ENCODE data around the gene GJB3. TPM values are rescaled to one million over a fixed set of nuclear protein-coding genes. Genes with fewer than 3 reads are reported as not detected.

GJB3 gene
- total and polyA plus RNA-seq, 2 of the 13 experiments (the other 11 are each of a cell fraction or from before 2014, with no cell fraction given), result not detected

DNA sequence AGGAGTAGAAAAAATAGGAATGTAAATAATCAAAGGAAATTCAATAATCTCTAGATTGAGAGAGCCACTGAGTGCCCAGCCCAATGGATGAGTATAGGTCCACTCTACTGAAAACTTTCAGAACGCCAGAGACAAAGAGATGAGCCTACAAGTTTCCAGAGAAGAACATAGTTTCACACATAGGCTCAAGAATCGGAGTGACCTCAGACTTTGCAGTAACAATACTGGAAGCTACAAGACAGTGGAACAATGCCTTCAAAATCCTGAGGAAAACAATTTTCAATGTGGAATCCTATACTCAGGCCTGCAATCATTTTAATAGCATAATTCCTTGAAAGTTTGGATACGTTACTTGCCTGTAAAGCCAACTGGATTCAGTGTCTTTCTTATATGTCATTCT lies 22.8 kb downstream of the GJB3 start (continued):
- TF ChIP-seq, protein P1, sequence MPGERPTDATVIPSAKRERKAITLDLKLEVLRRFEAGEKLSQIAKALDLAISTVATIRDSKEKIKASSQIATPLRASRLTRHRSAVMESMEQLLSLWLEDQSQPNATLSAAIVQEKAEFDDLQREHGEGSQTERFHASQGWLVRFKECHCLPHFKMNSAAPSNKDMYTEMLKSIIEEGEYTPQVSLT (CRISPR knock-in tag; IDR thresholded peaks at IDR 0.05; ENCODE audit: borderline replicate concordance, low read depth), result no peak
- no peak for TF ChIP-seq SUZ12 (IDR thresholded peaks at IDR 0.05; ENCODE audit: low read depth, low read length)

DNA sequence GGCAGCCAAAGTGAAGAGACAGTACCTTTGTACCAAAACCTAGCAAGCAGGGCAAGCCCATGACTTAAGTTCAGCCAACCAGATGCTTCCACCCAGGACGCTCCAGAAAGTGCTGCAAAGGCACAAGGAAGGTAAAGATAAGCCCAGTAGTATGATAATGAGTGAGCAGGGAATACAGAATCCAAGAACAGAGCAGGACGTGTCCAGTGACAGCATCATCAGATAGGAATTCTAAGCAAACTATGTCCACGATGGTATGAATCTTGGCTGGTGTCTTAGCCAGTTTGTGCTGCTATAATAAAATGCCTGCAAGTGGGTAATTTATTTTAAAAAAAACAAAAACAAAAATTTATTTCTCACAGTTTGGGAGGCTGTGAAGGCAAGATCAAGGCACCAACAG lies 25.4 kb downstream of the GJB3 start:
- Histone ChIP-seq H3K9me3 (ENCODE audit: low read length) (no peaks in the 10 kb centered on the region), H3K27me3 (ENCODE audit: control insufficient read depth in 1 of 2, insufficient read depth in 2 of 2, low read length in 2 of 2) (no peaks in the 10 kb centered on the region), H3K4me1 (ENCODE audit: insufficient read depth, low read length) (no peaks in the 10 kb centered on the region), H2AFZ (ENCODE audit: low read length) (no peak overlapping the region), H3K9ac (ENCODE audit: insufficient read depth, low read depth, low read length) (no peak overlapping the region), H3K4me3 (replicated peaks in 1 of 3; ENCODE audit: insufficient read depth in 1 of 3, low read depth in 2 of 3, low read length in 3 of 3) (no peak overlapping the region), H3K36me3 (replicated peaks in 1 of 2; ENCODE audit: control insufficient read depth in 1 of 2, insufficient read depth in 2 of 2, low read length in 2 of 2) (no peaks in the 10 kb centered on the region), H3K4me2 (ENCODE audit: low read depth, low read length) (no peak overlapping the region), H3K79me2 (ENCODE audit: insufficient read depth, low read length) (no peaks in the 10 kb centered on the region), H4K20me1 (ENCODE audit: insufficient read depth, low read length) (no peaks in the 10 kb centered on the region), H3K27ac (ENCODE audit: extremely low read length, insufficient read depth, low read length) (no peak overlapping the region)
- intact Hi-C loops (cut with micrococcal nuclease; ENCODE audit: unreplicated experiment) (no loop called here), in situ Hi-C loops (cut with HindIII; ENCODE audit: extremely low pct_ligation_motif_present, low pct_unique_long_range_greater_than_20kb) (no loop called here)
- ChIA-PET CTCF (ENCODE audit: low intra/inter-chr PET ratio, low total read pairs) (no interaction called here), POLR2A (no interaction called here)
- WGBS (ENCODE audit: low lambda C conversion rate), result 7% methylated on average over 3 of the region's 3 CpGs
- no peak for FAIRE-seq
- BruUV-seq (replicated peaks), result no TSS peak
- ATAC-seq, result no peak
- no peak for DNase-seq (ENCODE audit: low spot score)
- TF ChIP-seq ZNF619 (CRISPR knock-in tag; IDR thresholded peaks at IDR 0.05) (no peak), XBP1 (CRISPR knock-in tag; IDR thresholded peaks at IDR 0.05) (no peak), SIN3A (IDR thresholded peaks at IDR 0.05; ENCODE audit: borderline replicate concordance, low read depth, low read length) (no peak), ZNF562 (CRISPR knock-in tag; IDR thresholded peaks at IDR 0.05; ENCODE audit: borderline replicate concordance) (no peak), ZSCAN29 (CRISPR knock-in tag; conservative IDR thresholded peaks at IDR 0.05) (no peak), KAT7 (CRISPR knock-in tag; IDR thresholded peaks at IDR 0.05; ENCODE audit: borderline replicate concordance) (no peak)
- TF ChIP-seq, protein P2, sequence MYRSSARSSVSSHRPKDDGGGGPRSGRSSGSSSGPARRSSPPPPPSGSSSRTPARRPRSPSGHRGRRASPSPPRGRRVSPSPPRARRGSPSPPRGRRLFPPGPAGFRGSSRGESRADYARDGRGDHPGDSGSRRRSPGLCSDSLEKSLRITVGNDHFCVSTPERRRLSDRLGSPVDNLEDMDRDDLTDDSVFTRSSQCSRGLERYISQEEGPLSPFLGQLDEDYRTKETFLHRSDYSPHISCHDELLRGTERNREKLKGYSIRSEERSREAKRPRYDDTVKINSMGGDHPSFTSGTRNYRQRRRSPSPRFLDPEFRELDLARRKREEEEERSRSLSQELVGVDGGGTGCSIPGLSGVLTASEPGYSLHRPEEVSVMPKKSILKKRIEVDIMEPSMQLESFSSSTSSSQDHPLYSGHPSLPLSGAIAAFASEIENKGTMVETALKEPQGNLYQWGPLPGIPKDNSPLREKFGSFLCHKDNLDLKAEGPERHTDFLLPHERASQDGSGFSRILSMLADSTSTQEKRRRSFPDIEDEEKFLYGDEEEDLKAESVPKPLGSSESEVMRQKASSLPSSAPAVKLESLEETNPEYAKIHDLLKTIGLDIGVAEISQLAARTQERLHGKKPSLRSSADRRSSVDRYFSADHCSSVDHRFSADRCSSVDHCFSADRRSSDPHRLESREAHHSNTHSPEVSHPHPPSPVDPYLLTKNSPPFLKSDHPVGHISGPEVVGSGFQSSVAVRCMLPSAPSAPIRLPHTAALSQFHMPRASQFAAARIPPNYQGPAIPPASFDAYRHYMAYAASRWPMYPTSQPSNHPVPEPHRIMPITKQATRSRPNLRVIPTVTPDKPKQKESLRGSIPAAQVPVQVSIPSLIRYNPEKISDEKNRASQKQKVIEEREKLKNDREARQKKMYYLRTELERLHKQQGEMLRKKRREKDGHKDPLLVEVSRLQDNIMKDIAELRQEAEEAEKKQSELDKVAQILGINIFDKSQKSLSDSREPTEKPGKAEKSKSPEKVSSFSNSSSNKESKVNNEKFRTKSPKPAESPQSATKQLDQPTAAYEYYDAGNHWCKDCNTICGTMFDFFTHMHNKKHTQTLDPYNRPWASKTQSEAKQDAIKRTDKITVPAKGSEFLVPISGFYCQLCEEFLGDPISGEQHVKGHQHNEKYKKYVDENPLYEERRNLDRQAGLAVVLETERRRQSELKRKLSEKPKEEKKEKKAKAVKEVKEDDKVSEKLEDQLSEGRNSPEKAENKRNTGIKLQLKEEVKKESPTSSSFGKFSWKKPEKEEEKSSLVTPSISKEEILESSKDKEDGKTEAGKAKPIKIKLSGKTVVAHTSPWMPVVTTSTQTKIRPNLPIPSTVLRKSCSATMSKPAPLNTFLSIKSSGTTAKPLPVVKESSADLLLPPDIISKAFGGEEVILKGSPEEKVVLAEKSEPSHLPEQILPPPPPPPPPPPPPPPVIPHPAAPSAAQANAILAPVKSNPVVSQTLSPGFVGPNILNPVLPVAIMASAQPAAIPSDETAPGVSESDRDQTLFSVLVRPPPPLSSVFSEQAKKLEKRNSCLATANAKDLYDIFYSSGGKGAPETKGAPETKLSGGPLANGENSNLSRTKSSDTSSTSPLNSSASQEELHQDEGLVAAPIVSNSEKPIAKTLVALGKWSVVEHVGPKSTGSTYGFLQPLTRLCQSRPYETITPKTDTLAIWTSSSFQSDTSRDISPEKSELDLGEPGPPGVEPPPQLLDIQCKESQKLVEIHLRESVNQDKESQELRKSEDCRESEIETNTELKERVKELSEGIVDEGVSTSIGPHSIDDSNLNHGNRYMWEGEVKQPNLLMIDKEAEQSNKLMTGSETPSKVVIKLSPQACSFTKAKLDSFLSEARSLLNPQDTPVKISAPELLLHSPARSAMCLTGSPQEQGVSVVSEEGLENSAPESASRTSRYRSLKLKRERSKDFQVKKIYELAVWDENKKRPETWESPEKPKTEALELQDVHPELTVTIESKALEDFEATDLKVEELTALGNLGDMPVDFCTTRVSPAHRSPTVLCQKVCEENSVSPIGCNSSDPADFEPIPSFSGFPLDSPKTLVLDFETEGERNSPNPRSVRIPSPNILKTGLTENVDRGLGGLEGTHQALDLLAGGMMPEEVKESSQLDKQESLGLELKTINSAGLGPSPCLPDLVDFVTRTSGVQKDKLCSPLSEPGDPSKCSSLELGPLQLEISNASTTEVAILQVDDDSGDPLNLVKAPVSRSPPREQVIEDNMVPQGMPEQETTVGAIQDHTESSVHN (CRISPR knock-in tag; IDR thresholded peaks at IDR 0.05), result no peak
- TF ChIP-seq, protein P3, sequence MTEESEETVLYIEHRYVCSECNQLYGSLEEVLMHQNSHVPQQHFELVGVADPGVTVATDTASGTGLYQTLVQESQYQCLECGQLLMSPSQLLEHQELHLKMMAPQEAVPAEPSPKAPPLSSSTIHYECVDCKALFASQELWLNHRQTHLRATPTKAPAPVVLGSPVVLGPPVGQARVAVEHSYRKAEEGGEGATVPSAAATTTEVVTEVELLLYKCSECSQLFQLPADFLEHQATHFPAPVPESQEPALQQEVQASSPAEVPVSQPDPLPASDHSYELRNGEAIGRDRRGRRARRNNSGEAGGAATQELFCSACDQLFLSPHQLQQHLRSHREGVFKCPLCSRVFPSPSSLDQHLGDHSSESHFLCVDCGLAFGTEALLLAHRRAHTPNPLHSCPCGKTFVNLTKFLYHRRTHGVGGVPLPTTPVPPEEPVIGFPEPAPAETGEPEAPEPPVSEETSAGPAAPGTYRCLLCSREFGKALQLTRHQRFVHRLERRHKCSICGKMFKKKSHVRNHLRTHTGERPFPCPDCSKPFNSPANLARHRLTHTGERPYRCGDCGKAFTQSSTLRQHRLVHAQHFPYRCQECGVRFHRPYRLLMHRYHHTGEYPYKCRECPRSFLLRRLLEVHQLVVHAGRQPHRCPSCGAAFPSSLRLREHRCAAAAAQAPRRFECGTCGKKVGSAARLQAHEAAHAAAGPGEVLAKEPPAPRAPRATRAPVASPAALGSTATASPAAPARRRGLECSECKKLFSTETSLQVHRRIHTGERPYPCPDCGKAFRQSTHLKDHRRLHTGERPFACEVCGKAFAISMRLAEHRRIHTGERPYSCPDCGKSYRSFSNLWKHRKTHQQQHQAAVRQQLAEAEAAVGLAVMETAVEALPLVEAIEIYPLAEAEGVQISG (CRISPR knock-in tag; IDR thresholded peaks at IDR 0.05), result no peak
- TF ChIP-seq, protein P4, sequence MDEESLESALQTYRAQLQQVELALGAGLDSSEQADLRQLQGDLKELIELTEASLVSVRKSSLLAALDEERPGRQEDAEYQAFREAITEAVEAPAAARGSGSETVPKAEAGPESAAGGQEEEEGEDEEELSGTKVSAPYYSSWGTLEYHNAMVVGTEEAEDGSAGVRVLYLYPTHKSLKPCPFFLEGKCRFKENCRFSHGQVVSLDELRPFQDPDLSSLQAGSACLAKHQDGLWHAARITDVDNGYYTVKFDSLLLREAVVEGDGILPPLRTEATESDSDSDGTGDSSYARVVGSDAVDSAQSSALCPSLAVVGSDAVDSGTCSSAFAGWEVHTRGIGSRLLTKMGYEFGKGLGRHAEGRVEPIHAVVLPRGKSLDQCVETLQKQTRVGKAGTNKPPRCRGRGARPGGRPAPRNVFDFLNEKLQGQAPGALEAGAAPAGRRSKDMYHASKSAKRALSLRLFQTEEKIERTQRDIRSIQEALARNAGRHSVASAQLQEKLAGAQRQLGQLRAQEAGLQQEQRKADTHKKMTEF (CRISPR knock-in tag; IDR thresholded peaks at IDR 0.05), result no peak
